ENCODE measurements around the gene FOXE1.

- TF ChIP-seq EP300 (IDR thresholded peaks at IDR 0.05; ENCODE audit: borderline replicate concordance) (no peak), REST (IDR thresholded peaks at IDR 0.05; ENCODE audit: low read depth) (no peak), FOXM1 (IDR thresholded peaks at IDR 0.05; ENCODE audit: borderline replicate concordance, low read depth) (no peak), TAF1 (IDR thresholded peaks at IDR 0.05; ENCODE audit: low read depth) (no peak), CEBPB (IDR thresholded peaks at IDR 0.05) (no peak), TEAD4 (IDR thresholded peaks at IDR 0.05) (no peak), CREB1 (IDR thresholded peaks at IDR 0.05; ENCODE audit: low read depth) (no peak), RAD21 (IDR thresholded peaks at IDR 0.05; ENCODE audit: low read depth) (no peak)
- TF ChIP-seq, protein P1, sequence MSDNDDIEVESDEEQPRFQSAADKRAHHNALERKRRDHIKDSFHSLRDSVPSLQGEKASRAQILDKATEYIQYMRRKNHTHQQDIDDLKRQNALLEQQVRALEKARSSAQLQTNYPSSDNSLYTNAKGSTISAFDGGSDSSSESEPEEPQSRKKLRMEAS (IDR thresholded peaks at IDR 0.05), result no peak
Measured at GRCh38 chr9:97860451-97861147, 7.6 kb downstream of the FOXE1 start.

Measured in Ishikawa (cell line).